Thymus (tissue), 11 donors: ENCODE results near the gene TOR4A. TPM values are rescaled to one million over a fixed set of nuclear protein-coding genes. Genes with fewer than 3 reads are reported as not detected.

Source experiments
- DNase-seq, 9 donors: peaks; one replicate each; pipeline ENCODE4 v3.0.0-alpha.2; 2013; ENCODE audit warnings: low spot score in 9 of 9, low read depth in 6 of 9, missing footprints in 1 of 9
- H3K27ac ChIP-seq, 2 donors: one replicate each; pipeline ENCODE4 v1.5.1; 2013; ENCODE audit warnings: control low read depth in 1 of 2, low read depth in 1 of 2, low read length in 1 of 2, mild to moderate bottlenecking in 1 of 2, moderate library complexity in 1 of 2
- H3K27me3 ChIP-seq, 2 donors: one replicate each; pipeline ENCODE4 v1.5.1; 2013; ENCODE audit warnings: low read length in 1 of 2; ENCODE audit not compliant: control insufficient read depth in 2 of 2, insufficient read depth in 1 of 2
- H3K36me3 ChIP-seq, 2 donors: one replicate each; pipeline ENCODE4 v1.5.1; 2013; ENCODE audit warnings: low read length in 1 of 2, mild to moderate bottlenecking in 1 of 2, moderate library complexity in 1 of 2; ENCODE audit not compliant: control insufficient read depth in 2 of 2, insufficient read depth in 2 of 2
- H3K4me1 ChIP-seq, 2 donors: one replicate each; pipeline ENCODE4 v1.5.1; 2013; ENCODE audit warnings: low read length in 2 of 2; ENCODE audit not compliant: control insufficient read depth in 2 of 2, insufficient read depth in 2 of 2
- H3K4me3 ChIP-seq, 2 donors: one replicate each; pipeline ENCODE4 v1.5.1; 2013; ENCODE audit warnings: low read length in 2 of 2, control low read depth in 1 of 2, mild to moderate bottlenecking in 1 of 2
- H3K9me3 ChIP-seq, 2 donors: one replicate each; pipeline ENCODE4 v1.5.1; 2013; ENCODE audit warnings: low read length in 1 of 2, mild to moderate bottlenecking in 1 of 2; ENCODE audit not compliant: control insufficient read depth in 2 of 2, insufficient read depth in 1 of 2
- WGBS: extraction: QIAGEN DNeasy Blood & Tissue Kit; methylation state at CpG from one replicate; pipeline ENCODE4 v1.1.7; 2013; 5-methylcytosine and 5-hydroxymethylcytosine counted together
- polyA plus RNA-seq: library from polyadenylated mRNA; stranded (reverse); fragments of 200-250 nt; gene quantifications from one replicate; pipeline ENCODE4 v1.2.3, GENCODE V29; 2013
- total RNA-seq: library from RNA; stranded (reverse); fragments of 120-200 nt; gene quantifications from one replicate; pipeline ENCODE4 v1.2.4, GENCODE V29; 2013
- donor health status: healthy.

The TOR4A gene
- total and polyA plus RNA-seq, 2 donors = 2.0 to 2.1 TPM

GRCh38 chr9:137313956-137314560, 36.5 kb downstream of the TOR4A start:
- no peak for DNase-seq
- WGBS = 97% methylated on average over 24 of the region's 24 CpGs
- Histone ChIP-seq H3K27ac (no peak overlapping the region), H3K27me3 (peaks cover 26 to 29% of the 10 kb centered on the region in 2 donors), H3K4me1 (peaks cover 3 to 63% of the 10 kb centered on the region in 2 donors), H3K36me3 (no peaks in the 10 kb centered on the region), H3K4me3 (no peak overlapping the region), H3K9me3 (no peaks in the 10 kb centered on the region)

- peaks cover 3 to 69% of the 10 kb centered on the region in 2 donors for H3K4me1 ChIP-seq
- 94% methylated on average over 42 of the region's 42 CpGs for WGBS
- DNase-seq = no peak
- no peak overlapping the region for H3K27ac ChIP-seq
- no peak overlapping the region for H3K4me3 ChIP-seq
- H3K36me3 ChIP-seq = no peaks in the 10 kb centered on the region
- peaks cover 26% of the 10 kb centered on the region in 2 donors for H3K27me3 ChIP-seq
- H3K9me3 ChIP-seq = no peaks in the 10 kb centered on the region
Observed at GRCh38 chr9:137314561-137315560, 37.3 kb downstream of the TOR4A start.

GRCh38 chr9:137315581-137316011, 38.1 kb downstream of the TOR4A start:
- no peak for DNase-seq
- Histone ChIP-seq H3K9me3 (no peaks in the 10 kb centered on the region), H3K27me3 (peaks cover 26% of the 10 kb centered on the region in 2 donors), H3K27ac (peak overlapping the region in 1 of 2 donors; percentile 43), H3K4me3 (peak overlapping the region in 1 of 2 donors; percentile 15), H3K4me1 (peaks cover 3 to 72% of the 10 kb centered on the region in 2 donors), H3K36me3 (no peaks in the 10 kb centered on the region)
- WGBS = 44% methylated on average over 18 of the region's 18 CpGs

GRCh38 chr9:137316012-137316981, 38.8 kb downstream of the TOR4A start:
- no peak for DNase-seq
- no peaks in the 10 kb centered on the region for H3K36me3 ChIP-seq
- H3K4me3 ChIP-seq = peak overlapping the region in 1 of 2 donors; percentile 15
- H3K4me1 ChIP-seq = peaks cover 3 to 70% of the 10 kb centered on the region in 2 donors
- no peaks in the 10 kb centered on the region for H3K9me3 ChIP-seq
- H3K27me3 ChIP-seq = peaks cover 26 to 29% of the 10 kb centered on the region in 2 donors
- WGBS = 4% methylated on average over 82 of the region's 83 CpGs
- peak overlapping the region in 1 of 2 donors; percentile 17 for H3K27ac ChIP-seq

GRCh38 chr9:137317021-137317717, 39.6 kb downstream of the TOR4A start:
- Histone ChIP-seq H3K36me3 (no peaks in the 10 kb centered on the region), H3K4me3 (no peak overlapping the region), H3K27ac (peak overlapping the region in 1 of 2 donors; percentile 17), H3K9me3 (peaks cover 0 to 7% of the 10 kb centered on the region in 2 donors), H3K27me3 (peaks cover 26 to 29% of the 10 kb centered on the region in 2 donors), H3K4me1 (peaks cover 3 to 62% of the 10 kb centered on the region in 2 donors)
- DNase-seq = no peak
- WGBS = 95% methylated on average over 19 of the region's 19 CpGs

GRCh38 chr9:137317718-137318511, 40.4 kb downstream of the TOR4A start:
- DNase-seq = no peak
- peaks cover 26 to 29% of the 10 kb centered on the region in 2 donors for H3K27me3 ChIP-seq
- H3K9me3 ChIP-seq = peaks cover 0 to 11% of the 10 kb centered on the region in 2 donors
- no peak overlapping the region for H3K27ac ChIP-seq
- H3K4me3 ChIP-seq = no peak overlapping the region
- no peaks in the 10 kb centered on the region for H3K36me3 ChIP-seq
- WGBS = 89% methylated on average over 24 of the region's 24 CpGs
- H3K4me1 ChIP-seq = peaks cover 3 to 56% of the 10 kb centered on the region in 2 donors

- peaks cover 3 to 50% of the 10 kb centered on the region in 2 donors for H3K4me1 ChIP-seq
Observed at GRCh38 chr9:137318602-137319001, 41.1 kb downstream of the TOR4A start.

More at GRCh38 chr9:137318602-137319001, 41.1 kb downstream of the TOR4A start:
- peaks cover 26 to 29% of the 10 kb centered on the region in 2 donors for H3K27me3 ChIP-seq
- no peaks in the 10 kb centered on the region for H3K36me3 ChIP-seq
- peaks cover 0 to 12% of the 10 kb centered on the region in 2 donors for H3K9me3 ChIP-seq
- no peak for DNase-seq
- H3K27ac ChIP-seq = peak overlapping the region in 1 of 2 donors; percentile 11
- H3K4me3 ChIP-seq = no peak overlapping the region
- WGBS = 84% methylated on average over 18 of the region's 18 CpGs
